Measurements from ENCODE around the gene ICAM2.

ICAM2 gene

GRCh38 chr17:63973930-63974593 lies 46.4 kb downstream of the ICAM2 start:
- no peak for DNase-seq

DNA sequence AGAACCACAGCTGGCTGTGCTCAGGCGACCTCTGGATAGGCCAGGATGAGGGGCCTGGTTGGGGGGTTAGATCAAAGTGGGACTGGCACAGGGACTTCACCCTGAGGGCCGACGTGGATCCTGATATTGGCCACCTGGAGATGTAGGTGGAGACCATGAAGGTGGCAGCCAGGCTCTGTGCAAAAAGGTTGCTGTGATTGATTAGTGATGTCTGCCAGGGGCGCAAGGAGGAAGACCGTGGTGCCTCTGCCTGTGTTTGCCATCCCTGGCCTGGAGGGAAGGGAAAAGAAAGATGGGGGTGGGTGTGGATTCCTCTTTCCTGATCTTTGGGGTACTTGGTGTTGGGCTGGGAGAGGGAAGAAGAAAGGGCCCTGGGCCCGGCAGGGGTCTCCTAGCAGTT lies 47.2 kb downstream of the ICAM2 start:
- no peak for DNase-seq

- DNase-seq: no peak
Observed at GRCh38 chr17:63972796-63973195, 47.6 kb downstream of the ICAM2 start, which contains the start of gene SCN4A. TSS of gene SCN4A (minus strand) at chr17:63972918. CDS start at chr17:63972841, 77 bp downstream.

GRCh38 chr17:63969278-63969677 lies 51.2 kb downstream of the ICAM2 start:
- DNase-seq: no peak

DNA sequence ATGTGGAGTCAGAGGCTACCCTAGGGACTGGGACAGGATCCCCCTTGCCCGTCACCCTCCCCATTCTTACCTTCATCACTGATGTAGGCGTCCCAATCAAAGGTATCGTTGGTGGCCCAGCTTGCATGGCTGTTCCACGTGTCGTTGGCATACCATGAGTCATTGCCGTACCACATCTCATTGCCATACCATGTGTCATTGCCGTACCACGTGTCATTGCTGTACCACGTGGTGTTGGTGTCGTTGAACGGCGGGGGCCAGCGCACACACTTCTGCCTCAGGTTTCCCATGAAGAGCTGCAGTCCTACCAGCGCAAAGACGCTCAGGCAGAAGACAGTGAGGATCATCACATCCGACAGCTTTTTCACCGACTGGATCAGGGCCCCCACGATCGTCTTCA lies 52.5 kb downstream of the ICAM2 start:
- no peak for DNase-seq

- no peak for DNase-seq
Observed at GRCh38 chr17:63966646-63967264, 53.7 kb downstream of the ICAM2 start.

DNA sequence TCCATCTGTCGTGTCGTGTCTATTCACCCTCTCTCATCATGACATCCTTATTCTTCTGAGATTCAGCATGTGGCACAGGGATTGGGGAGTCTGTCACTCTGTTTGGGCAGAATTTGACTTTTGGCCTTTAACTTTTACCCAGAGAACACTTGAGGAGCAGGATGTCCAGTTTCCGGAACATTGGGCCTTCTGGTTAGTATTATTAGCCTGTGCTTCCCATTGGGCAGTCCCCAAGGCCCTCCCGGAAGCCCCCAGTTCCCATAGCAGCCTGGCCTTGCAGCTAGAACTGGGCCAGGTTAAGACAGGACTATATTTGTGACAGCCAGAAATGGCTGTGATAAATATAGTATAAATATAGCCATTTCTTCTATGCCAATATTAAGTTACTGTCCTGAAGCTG lies 57.3 kb downstream of the ICAM2 start:
- no peak for DNase-seq

- DNase-seq: no peak
Observed at GRCh38 chr17:63962298-63962744, 58.1 kb downstream of the ICAM2 start.

GRCh38 chr17:63961355-63962212 lies 58.8 kb downstream of the ICAM2 start:
- DNase-seq: no peak

GRCh38 chr17:63960430-63960829 lies 60.0 kb downstream of the ICAM2 start:
- no peak for DNase-seq

DNA sequence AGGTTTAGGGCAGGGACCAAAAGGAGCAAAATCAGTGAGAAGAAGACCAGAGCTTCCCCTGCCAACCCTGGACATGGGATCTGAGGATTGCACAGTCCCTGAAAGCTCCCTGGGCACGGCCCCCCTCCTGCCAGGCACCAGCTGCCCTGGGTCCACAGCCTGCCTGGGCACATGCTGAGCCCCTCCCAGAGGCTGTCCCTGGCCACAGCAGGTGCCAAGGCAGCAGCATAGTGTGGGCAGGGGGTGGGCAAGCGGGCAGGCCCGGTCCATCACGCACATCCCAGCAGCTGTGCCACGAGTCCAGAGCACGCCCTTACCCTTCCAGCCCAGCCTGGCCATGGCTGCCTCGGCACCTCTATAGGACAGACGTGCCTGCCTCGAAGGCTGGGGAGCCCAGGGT lies 60.4 kb downstream of the ICAM2 start:
- DNase-seq: no peak

DNA sequence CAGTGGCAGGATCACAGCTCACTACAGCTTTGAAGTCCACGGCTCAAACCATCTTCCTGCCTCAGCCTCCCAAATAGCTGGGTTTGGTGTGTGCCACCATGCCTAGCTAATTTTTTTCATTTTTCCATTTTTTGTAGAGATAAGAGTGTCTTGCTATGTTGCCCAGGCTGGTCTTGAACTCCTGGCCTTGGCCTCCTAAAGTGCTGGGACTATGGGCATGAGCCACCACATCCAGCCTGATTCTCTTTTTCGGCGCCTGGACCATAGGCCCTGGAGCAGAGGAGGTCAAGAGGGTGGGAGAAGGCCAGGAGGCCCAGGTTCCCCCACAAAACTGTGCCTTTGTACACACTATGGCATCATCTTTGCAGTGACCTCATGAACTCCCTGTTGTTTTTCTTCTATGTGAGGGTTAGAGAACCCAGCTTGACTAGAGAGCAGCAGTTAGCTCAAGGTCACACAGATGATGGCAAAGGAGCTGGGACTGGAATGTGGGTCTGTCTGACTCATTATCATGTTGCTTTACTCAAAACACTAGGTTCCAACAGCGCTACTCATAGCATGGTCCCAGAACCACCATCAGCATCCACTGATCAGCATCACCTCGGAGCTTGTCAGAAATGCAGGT lies 64.0 kb downstream of the ICAM2 start:
- DNase-seq: no peak

DNA sequence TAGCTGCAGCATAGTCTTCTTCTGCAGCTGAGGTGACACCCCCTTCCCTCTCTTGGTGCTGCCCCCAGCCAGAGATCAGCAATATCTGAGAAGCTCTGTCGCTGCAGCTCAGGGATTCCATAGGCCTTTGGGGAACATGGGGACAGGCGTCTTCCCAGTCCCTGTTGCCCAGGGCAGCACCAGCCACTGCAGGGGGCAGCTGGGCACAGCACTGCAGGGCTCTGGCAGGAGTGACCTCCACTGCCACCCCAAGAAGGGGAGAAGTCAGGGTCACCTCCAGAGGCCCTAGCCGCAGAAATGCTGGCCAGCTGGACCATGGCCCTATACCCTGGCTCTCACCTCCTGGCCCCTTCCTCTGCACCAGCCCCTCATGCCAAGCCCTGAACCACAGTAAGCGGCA lies 64.6 kb downstream of the ICAM2 start:
- DNase-seq: no peak

DNA sequence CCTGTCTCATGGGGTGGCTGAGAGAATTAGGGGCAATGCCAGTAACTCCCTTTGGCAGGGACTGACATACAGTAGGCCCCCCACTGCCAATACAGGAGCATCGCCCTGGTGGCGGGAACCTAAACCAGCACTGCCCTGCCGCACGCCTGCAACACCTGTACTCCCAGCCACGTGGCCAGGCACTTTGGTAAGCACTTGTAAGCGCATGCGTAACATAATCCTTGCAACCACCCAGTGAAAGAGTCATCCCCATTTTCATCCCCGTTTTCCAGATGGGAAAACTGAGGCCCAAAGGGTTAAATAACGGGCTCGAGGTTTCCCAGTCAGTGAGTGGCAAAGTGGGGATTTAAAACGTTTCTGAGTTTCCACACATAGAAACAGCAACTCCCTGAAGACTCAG lies 65.2 kb downstream of the ICAM2 start:
- DNase-seq: no peak

DNA sequence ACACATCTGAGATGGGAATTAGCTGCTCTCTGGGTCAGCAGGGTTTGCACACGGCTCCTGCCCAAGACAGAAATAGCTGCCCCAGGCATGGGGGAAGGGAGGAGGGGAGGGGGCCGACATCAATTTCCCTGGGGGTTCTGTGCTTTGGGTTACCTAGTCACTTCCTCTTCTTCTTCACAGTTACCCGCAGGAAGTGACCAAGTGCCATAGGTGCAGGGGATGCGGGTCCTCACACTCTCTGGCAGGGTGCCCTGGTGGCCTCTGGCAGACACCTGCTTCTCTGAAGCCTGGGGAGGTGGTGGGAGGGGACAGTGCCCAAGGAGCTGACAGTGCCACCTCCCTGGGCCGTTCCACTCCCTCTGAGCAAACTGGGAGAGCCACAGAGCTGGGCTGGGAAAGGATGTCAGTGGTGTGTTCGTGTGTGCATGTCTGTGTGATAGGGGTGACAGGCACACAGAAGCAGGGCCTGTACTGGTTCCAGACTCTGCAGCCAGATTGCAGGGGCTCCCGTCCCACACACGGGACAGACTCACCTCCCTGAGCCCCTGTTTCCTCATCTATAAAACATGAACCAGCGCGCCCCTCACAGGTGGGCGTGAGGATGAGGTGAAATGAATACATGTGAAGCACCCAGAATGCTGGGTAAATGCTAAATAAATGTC lies 65.9 kb downstream of the ICAM2 start:
- DNase-seq: no peak

Data from NCI-H187 treated with DMSO at 0.1 percent for 48 hours (cell line).